GM19438 (cell line): ENCODE measurements around the gene ITGA7.

Experiments used
- ATAC-seq: cut with Tn5 transposase; IDR thresholded peaks from one replicate; pipeline ENCODE4 v1.9.1; 2021; ENCODE audit warnings: low read depth; ENCODE audit not compliant: unreplicated experiment

ITGA7 gene

DNA sequence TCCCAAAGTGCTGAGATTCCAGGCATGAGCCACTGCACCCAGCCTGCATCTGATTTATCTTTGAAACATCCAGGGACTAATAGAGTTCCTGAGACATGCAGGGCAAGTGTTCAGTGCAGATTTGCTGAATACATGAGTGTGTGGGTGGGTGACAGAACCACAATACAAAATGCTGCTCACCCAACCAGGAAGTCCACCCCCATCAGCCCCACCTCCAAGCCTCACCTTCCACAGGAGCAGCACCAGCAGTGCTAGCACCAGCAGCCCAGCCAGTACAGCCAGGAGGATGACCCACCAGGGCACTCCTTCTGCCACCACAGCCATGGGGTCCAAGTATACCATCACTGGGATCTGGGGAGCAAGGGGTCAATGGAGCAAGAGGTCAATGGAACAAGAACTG lies 20.0 kb downstream of the ITGA7 start:
- ATAC-seq: no peak

DNA sequence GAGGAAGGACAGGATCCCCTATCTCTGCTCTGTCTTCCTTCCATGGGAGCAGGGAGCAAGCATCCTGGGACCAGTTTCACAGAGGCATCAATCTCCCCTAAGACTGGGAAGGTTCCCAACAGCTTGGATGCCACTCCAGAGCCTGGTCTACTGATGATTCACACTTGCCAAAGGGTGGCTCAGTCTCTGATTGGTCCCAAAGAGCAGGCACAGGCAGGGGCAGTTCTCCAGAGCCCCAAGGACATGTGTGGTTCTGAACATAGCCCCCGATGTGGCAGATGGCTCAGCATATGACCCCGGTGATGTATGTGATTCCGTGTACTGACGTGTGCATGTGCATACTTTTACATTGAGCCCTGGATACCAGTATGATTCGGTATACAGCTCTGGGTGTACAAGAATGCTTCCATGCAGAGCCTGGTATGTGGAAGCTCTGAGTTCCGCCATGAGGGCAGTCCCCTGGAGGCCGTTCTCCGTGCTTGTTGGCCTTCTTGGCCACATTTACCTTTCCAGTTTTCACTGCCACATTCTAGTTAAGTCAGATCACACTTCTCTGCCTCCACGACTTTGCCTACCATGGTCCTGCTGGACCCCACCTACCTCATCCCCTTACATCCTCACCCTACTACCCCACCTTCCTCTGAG lies 21.2 kb downstream of the ITGA7 start:
- ATAC-seq: no peak

DNA sequence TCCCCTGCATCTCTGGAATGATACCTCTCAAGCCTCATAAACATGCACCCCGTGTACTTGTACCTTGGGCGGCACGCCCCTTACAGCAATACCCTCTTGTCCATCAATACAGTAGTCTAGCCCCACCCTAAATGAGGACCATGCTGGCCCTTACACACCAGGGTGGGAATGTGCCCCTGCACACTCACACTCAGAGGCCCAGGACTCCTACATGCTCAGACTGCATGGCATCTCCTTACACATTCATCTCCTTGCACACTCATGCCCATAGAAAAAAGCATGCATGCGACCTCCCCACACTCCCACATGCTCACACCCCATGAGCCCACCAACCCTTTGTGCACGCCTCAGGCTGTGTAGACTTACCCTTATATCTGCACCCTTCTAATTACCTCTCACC lies 22.0 kb downstream of the ITGA7 start:
- no peak for ATAC-seq

DNA sequence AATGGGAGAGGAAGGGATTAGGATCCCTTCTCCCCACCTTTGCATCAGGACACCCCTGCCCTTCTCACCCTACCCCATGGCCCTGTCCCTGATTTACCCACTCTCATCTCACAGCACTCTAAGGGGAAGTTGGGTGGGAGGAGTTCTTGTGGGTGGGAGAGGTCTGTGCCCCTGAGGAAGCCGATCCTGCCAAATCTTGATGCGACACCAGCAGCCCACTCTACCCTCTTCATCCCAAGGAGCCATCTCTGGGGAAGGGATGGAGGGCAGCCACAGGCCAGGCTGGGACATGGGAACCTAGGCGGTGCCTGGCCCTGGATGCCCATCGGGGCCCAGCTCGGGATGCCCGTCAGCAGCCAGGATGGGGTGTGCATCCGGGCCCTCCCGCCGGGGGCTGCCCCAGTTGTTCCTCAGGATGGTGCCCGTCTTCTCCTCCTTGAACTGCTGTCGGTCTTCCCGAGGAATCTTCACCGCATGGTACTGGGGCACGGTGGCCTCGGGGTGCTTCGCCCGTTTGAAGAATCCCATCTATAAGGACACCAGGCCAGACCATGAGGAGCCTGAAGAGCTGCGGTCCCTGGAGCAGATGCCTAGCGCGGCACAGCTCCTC lies 22.8 kb downstream of the ITGA7 start:
- ATAC-seq: no peak

DNA sequence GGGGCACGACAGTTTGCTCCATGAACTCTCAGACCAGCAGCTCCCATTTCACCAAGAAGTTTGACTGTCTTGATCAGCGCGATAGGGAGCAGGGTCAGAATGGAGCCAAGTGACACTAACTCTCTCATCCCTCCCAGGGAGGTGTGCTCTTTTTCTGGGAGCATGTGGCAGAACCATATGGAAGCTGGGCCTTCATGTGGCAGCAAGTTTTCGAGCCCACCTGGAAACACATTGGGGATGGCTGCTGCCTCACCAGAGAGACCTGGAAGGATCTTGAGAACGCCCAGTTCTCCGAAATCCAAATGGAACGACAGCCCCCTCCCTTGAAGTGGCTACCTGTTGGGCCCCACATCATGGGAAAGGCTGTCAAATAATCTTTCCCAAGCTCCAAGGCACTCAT lies 24.0 kb downstream of the ITGA7 start:
- ATAC-seq: no peak

DNA sequence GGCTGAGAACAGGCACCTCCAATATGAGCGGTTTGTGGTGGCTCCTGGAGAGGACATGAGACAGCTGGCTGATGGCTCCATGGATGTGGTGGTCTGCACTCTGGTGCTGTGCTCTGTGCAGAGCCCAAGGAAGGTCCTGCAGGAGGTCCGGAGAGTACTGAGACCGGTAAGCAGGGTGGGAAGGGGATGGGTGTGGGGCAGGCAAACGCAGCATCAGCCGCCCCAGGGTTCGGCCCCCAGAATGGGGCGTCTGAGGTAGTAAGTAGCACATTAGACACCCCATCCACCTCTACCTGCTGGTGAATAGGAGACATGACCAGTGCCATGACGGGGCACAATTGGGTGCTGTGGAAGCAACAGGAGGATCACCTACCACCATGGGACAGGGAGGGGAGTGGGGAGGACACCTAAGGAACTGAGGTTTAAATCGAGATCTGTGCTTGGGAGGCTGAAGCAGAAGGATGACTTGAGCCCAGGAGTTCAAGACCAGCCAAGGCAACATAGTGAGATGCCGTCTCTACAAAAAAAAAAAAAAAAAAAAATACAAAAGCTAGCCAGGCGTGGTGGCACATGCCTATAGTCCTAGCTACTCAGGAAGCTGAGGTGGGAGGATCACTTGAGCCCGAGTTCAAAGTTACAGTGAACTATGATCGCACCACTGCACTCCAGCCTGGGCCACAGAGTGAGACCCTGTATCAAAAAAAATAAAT lies 25.5 kb downstream of the ITGA7 start:
- ATAC-seq: no peak

DNA sequence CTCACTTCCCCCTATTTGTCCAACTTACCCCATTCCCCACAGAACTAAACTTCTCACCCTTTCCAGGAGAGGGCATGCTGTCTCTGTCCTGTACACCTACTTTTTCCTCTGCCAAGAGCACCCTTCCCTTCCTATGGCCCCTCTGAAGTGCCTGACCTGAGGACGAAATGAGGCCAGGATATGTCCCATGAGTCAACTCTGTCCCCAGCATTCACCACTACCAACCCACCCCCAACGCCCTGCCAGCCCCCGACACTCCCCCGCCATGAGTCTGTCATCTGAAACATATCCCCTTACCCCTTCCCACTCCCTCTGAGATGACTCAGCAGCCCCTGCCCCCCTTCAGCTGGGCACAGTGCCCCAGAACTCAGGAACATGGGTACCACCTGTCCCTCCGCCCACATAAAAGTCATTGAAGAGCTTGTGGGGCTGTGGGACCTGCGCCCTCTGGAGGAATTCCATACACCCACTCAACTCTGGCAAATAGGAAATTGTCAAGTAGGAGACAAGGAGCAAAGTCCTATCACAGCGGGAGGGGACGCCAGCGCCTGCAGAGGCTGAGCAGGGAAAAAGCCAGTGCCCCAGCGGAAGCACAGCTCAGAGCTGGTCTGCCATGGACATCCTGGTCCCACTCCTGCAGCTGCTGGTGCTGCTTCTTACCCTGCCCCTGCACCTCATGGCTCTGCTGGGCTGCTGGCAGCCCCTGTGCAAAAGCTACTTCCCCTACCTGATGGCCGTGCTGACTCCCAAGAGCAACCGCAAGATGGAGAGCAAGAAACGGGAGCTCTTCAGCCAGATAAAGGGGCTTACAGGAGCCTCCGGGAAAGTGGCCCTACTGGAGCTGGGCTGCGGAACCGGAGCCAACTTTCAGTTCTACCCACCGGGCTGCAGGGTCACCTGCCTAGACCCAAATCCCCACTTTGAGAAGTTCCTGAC lies 26.3 kb downstream of the ITGA7 start:
- ATAC-seq: no peak

DNA sequence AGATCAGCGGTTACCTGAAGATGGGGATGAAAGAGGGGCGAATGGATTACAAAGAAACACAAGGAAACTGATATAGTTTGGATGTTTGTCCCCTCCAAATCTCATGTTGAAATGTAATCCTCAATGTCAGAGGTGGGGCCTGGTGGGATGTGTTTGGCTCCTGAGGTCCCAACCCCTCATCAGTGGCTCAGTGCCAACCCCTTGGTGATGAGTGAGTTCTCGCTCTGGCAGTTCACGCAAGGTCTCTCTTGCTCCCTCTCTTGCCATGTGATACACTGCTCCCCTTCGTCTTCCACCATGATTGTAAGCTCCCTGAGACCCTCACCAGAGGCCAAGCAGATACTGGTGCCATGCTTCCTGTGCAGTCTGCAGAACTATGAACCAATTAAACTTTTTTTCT lies 28.0 kb downstream of the ITGA7 start:
- no peak for ATAC-seq

DNA sequence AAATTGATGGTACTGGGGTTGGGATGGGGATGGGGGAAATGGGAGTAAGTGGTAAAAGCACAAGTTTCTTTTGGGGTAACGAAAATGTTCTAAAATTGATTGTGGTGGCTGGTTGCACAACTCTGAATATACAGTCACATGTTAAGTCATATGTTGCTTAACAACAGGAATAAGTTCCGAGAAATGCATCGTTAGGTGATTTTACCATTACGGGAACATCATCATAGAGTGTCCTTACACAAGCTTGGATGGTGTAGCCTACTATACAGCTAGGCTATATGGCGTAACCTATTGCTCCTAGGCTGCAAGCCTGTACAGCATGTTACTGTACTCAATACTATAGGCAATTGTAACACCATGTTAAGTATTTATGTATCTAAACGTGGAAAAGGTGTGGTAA lies 31.0 kb downstream of the ITGA7 start:
- no peak for ATAC-seq

DNA sequence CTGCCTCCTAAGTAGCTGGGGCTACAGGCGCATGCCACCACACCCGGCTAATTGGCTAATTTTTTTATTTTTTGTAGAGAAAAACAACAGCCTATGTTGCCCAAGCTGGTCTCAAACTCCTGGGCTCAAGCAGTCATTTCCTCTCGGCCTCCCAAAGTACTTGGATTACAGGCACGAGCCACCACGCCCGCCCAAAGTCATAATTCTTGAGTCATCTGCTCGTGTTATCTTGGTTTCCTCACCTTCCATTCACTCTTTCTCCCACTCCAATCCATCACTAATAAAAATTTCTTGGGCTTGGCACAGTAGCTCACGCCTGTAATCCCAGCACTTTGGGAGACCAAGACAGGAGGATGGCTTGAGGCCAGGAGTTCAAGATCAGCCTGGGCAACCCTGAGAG lies 32.0 kb downstream of the ITGA7 start:
- no peak for ATAC-seq

DNA sequence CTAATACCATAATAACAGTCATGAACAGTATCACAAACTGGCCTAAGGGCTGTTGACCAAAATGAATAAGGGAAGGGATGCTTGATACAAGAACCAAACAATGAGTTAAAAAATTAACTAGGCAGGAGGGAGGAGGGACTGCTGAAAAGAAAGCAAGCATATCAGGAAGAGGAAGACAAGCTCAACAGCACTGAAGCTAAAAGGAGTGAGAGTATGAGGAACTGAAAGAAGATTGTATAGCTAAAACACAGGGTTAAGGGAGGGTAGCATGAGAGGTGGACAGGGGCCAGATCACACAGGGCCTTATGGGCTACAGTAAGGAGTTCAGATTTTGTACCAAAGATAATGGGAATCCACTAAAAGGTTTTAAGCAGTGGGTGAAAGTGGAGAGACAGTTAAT lies 34.1 kb downstream of the ITGA7 start:
- ATAC-seq: peak; percentile 100

DNA sequence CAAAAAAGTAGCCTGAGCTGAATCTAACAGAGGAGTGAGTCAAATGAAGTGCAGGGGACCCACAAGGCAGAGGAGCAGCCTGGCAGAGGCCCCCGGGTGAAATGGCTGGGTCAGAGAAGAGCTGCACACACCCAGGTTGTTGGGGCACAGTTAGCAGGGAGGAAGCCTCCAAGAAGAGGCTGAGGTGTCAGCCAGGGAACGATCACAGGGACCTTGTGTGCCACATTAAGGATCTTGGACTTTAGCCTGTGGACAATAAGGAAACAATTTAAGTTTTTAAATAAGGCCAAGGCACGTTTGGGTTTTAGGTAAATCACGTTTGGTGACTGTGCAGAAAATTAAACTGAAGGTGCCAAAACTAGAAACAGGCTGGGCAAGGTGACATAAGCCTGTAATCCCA lies 36.0 kb downstream of the ITGA7 start:
- ATAC-seq: no peak

DNA sequence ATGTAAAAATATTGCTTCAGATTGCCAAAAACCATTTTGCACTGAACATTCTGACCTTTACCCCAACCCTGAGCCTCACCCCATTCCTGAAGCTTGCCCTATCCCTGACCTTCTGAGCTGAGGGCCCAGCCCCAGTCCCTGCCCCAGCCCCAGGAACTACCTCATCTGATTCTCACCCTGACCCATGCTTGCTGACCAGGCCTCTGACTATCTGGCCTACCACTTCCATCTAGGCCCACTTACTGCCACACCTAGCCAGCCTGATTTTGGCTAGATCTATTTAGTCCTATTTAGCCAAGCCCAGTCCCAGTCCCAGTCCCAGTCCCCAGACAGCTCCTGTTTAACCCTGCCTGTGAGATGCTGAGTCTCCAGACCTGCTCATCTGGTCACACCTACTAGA lies 37.4 kb downstream of the ITGA7 start:
- no peak for ATAC-seq

DNA sequence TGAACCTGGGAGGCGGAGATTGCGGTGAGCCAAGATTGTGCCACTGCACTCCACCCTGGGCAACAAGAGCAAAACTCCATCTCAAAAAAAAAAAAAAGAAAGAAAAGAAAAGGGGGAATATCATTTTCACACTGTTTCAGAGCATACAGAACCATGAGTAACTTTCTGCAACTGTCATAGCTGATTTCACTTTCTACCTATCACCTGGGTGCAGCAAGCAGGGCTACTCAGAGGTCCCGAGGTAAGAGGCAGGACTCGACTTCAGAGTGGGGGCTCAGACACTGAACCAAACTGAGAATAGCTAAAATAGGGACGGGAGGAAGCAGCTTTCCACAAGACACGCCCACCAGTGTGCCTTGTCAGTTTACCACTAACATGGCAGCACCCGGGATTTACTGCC lies 41.2 kb downstream of the ITGA7 start:
- ATAC-seq: no peak

DNA sequence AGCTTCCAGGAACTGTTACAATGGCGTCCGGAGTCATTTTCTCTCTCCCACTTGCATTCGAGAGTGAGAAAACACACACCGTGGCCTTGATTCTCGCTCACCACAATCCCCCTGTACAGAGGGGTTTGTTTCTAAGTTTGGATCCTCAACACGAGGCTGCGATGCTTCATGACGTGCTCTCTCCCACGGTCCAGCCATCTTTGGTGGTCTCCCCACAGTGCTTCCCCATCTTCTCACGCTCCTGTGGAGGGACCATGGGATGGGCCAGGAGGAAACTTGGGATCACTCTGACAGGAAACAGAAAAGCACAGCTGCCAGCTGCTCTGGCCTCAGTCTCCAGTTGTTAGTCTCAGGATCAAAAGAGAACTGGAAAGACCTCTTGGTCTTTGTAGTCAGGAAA lies 42.9 kb downstream of the ITGA7 start:
- no peak for ATAC-seq

DNA sequence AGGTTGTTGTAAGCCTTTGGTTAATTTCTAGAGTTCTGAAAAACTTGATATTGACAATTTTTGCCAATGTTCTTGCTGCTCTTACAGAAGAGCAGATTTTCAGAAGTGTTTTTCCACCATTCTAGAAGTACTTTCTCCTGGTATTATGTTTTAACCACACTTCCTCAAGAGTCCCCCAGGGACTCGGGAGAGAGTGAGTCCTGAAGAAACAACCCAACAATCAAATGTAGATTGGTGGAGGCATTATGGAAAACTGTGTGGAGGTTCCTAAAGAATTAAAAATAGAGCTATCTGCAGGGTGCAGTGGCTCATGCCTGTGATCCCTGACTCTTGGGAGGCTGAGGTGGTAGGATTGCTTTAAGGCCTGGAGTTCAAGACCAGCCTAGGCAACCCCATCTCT lies 44.3 kb downstream of the ITGA7 start:
- ATAC-seq: no peak

DNA sequence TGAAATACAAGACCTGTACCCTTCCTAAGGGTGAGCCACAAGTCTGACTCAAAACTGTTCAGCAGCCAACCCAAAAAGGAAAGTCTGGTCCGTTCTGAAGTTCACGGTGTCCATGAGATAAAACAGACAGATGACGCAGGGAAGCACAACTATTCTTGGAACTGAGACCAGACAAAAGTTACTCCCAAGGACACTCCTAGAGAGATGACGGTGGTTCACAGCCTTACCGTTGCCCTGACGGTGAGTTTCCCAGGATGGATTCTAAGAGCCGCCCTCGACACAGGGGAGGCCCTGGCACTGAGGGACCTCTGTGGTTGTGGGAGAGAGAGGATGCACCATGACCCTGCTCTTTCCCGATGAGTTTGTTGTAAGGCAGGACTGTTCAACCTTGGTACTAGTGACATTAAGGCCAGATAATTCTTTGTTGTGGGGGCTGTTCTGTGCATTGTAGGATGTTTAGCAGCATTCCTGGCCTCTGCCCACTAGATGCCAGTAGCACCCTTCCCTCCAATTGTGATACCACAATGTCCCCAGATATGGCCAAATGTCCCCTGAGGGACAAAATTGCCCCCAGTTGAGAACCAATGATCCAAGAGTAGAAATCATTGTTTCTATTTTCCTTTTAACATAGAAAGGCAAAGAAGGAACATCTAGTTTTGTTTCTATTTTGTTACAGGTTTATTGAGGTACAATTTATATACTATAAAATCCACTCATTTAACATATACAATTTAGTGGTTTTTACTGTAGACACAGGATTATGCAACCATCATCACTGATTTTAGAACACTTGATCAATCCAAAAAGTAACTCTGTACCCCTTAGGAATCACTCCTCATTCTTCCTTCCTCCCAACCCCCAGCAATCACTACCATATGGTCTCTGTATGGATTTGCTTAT lies 48.0 kb downstream of the ITGA7 start:
- no peak for ATAC-seq

DNA sequence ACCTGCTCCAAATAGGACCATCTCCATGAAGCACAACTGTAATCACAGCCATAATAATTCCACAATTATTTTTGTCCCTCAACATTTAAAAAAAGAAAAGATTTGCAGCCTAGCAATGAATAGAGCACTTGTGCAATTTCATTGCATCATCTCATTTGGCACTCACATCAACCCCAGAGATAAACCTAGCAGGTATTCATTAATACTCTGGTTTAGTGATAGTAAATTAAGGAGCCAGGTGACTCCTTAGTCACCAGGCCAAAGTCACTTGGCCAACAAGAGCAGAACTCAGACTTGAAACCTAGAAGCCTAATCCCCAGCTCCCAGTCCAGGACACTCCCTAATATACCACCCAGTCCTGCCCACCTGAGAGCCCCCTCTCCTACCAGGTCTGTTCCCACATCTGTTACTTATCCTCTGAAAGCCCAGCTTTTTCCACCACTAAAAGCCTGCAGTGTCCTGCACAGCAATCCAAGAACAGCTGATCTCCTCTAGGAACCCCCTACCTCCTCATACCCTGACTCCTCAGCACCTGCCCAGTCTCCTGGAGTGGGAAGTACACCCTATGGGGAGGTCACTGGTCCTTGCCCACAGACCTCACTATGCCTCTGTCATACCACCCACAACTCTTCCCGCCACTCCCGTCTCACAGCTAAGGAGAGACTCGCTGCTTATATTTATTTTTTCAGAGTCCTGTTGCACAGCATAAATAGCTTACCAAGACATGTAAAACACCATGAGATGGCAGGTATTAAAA lies 48.9 kb downstream of the ITGA7 start:
- no peak for ATAC-seq

DNA sequence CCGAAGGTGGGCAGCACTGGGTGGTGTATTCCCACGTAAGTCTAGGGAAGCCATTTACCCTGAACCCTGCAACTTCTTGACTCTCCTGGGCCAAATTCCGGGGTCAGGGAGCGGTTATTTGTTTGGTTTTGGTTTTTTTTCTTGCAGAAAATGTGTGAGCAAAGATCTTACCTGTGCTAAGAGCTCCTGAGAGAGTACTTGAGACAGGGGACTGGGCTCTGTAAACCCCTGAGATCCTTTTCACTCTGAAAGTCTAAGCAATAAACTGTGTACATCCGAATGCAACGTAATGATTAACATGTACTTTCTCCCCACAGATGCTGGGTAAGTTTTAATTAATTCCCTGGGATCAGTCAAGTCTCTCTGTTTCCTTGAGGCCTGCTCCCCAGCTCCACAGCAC lies 49.5 kb downstream of the ITGA7 start:
- ATAC-seq: no peak
